Ishikawa (cell line): ENCODE results near the gene KRTAP3-1.

ENCODE experiments used
- EGR1 ChIP-seq: IDR thresholded peaks from 2 replicates; pipeline ENCODE4 v1.6.1; 2012
- EP300 ChIP-seq: IDR thresholded peaks from 2 replicates; pipeline ENCODE4 v1.6.1; 2012; ENCODE audit warnings: borderline replicate concordance
- RAD21 ChIP-seq: IDR thresholded peaks from 2 replicates; pipeline ENCODE4 v1.6.1; 2012; ENCODE audit warnings: low read depth
- TAF1 ChIP-seq: IDR thresholded peaks from 2 replicates; pipeline ENCODE4 v1.6.1; 2012; ENCODE audit warnings: low read depth, mild to moderate bottlenecking
- TCF12 ChIP-seq: IDR thresholded peaks from 2 replicates; pipeline ENCODE4 v1.6.1; 2012; ENCODE audit warnings: low read depth
- TEAD4 ChIP-seq: IDR thresholded peaks from 2 replicates; pipeline ENCODE4 v1.6.1; 2012
- YY1 ChIP-seq: IDR thresholded peaks from 2 replicates; pipeline ENCODE4 v1.6.1; 2012; ENCODE audit warnings: low read depth
- TF ChIP-seq, protein P1 (sequence below): IDR thresholded peaks from 2 replicates; pipeline ENCODE4 v1.6.1; 2012
- TF ChIP-seq, protein P2 (sequence below): IDR thresholded peaks from 2 replicates; pipeline ENCODE4 v1.6.1; 2012; ENCODE audit warnings: low read depth, mild to moderate bottlenecking

DNA sequence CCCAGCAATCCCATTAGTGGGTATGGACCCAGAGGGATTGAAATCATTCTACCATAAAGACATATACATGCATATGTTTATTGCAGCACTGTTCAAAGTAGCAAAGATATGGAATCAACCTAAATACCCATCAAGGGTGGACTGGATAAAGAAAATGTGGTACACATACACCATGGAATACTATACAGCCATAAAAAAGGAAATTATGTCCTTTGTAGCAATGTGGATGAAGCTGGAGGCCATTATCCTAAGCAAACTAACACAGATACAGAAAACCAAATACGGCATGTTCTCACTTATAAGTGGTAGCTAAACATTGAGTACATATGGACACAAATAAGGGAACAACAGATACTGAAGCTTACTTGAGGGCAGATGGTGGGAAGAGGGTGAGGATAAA is 48.6 kb upstream of the KRTAP3-1 start:
- TF ChIP-seq YY1 (no peak), TEAD4 (no peak), EP300 (no peak), RAD21 (no peak), TCF12 (no peak), TAF1 (no peak), EGR1 (no peak)
- TF ChIP-seq, protein P1, sequence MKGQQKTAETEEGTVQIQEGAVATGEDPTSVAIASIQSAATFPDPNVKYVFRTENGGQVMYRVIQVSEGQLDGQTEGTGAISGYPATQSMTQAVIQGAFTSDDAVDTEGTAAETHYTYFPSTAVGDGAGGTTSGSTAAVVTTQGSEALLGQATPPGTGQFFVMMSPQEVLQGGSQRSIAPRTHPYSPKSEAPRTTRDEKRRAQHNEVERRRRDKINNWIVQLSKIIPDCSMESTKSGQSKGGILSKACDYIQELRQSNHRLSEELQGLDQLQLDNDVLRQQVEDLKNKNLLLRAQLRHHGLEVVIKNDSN, result no peak
- TF ChIP-seq, protein P2, sequence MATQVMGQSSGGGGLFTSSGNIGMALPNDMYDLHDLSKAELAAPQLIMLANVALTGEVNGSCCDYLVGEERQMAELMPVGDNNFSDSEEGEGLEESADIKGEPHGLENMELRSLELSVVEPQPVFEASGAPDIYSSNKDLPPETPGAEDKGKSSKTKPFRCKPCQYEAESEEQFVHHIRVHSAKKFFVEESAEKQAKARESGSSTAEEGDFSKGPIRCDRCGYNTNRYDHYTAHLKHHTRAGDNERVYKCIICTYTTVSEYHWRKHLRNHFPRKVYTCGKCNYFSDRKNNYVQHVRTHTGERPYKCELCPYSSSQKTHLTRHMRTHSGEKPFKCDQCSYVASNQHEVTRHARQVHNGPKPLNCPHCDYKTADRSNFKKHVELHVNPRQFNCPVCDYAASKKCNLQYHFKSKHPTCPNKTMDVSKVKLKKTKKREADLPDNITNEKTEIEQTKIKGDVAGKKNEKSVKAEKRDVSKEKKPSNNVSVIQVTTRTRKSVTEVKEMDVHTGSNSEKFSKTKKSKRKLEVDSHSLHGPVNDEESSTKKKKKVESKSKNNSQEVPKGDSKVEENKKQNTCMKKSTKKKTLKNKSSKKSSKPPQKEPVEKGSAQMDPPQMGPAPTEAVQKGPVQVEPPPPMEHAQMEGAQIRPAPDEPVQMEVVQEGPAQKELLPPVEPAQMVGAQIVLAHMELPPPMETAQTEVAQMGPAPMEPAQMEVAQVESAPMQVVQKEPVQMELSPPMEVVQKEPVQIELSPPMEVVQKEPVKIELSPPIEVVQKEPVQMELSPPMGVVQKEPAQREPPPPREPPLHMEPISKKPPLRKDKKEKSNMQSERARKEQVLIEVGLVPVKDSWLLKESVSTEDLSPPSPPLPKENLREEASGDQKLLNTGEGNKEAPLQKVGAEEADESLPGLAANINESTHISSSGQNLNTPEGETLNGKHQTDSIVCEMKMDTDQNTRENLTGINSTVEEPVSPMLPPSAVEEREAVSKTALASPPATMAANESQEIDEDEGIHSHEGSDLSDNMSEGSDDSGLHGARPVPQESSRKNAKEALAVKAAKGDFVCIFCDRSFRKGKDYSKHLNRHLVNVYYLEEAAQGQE, result no peak
